Tibial nerve (tissue), 3 donors: ENCODE data around the gene ICE2.

Experiments
- POLR2A ChIP-seq, 2 donors: fragments of 450-650 bp; IDR thresholded peaks; one replicate each; pipeline ENCODE4 v1.6.1; 2017; ENCODE audit warnings: antibody characterized with exemption in 2 of 2, mild to moderate bottlenecking in 2 of 2, moderate library complexity in 2 of 2
- TF ChIP-seq, protein P1 (sequence below), 5 experiments: fragments of 200-600 bp in 3 of 5; fragments of 450-650 bp in 2 of 5; sonication (generic) in 3 of 5; IDR thresholded peaks; one replicate each; pipeline ENCODE4 v1.5.1; 2016 to 2019; ENCODE audit warnings: antibody characterized with exemption in 5 of 5, mild to moderate bottlenecking in 3 of 5, moderate library complexity in 2 of 5

DNA sequence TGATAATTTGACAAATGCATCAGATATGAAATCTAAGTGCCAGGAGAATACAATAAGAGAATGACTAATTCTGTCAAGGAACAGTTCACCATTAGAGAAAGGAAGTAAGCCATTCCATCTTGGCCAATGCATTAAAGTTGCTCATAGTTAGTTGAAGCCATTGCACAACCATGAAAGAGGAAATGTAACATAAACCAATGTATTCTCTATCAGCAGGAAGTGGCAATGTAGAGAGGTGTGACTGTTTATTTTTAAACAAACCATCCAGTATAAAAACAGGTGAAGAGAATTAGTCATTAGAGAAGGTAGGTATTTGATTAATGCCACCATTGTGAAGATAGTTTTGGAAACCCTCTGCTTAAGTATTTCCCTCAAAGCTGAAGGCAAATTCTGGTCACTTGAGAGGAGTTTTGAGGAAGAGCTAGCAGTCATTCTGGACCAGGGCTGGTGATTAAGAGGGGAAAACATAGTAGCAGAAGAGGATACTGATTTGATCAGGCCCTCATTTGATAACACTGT, 70.4 kb downstream of the ICE2 start:
- TF ChIP-seq, protein P1, sequence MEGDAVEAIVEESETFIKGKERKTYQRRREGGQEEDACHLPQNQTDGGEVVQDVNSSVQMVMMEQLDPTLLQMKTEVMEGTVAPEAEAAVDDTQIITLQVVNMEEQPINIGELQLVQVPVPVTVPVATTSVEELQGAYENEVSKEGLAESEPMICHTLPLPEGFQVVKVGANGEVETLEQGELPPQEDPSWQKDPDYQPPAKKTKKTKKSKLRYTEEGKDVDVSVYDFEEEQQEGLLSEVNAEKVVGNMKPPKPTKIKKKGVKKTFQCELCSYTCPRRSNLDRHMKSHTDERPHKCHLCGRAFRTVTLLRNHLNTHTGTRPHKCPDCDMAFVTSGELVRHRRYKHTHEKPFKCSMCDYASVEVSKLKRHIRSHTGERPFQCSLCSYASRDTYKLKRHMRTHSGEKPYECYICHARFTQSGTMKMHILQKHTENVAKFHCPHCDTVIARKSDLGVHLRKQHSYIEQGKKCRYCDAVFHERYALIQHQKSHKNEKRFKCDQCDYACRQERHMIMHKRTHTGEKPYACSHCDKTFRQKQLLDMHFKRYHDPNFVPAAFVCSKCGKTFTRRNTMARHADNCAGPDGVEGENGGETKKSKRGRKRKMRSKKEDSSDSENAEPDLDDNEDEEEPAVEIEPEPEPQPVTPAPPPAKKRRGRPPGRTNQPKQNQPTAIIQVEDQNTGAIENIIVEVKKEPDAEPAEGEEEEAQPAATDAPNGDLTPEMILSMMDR (IDR thresholded peaks at IDR 0.05): no peak
- no peak for TF ChIP-seq POLR2A (IDR thresholded peaks at IDR 0.05)
